Suprapubic skin (tissue), 4 donors: ENCODE measurements around the gene IGFLR1. TPM values are rescaled to one million over a fixed set of nuclear protein-coding genes. Genes with fewer than 3 reads are reported as not detected.
A peak's percentile ranks its signal among the peaks of the same experiment; 100 is the strongest.
"Not testable (repeated sequence)": the region's sequence is repeated elsewhere in the genome, so short reads cannot be mapped to it uniquely, and the experiment has no call there.

Experiments used
- DNase-seq, 2 donors: peaks; one replicate each; pipeline ENCODE4 v3.0.0-alpha.2; 2019; ENCODE audit warnings: low spot score in 2 of 2
- H3K27ac ChIP-seq: fragments of 200-600 bp; sonication (generic); one replicate; pipeline ENCODE4 v1.5.1; 2019
- H3K27me3 ChIP-seq: fragments of 200-600 bp; sonication (generic); one replicate; pipeline ENCODE4 v1.5.1; 2019
- H3K36me3 ChIP-seq: fragments of 200-600 bp; sonication (generic); one replicate; pipeline ENCODE4 v1.5.1; 2019
- H3K4me1 ChIP-seq: fragments of 200-600 bp; sonication (generic); one replicate; pipeline ENCODE4 v1.5.1; 2019
- H3K4me3 ChIP-seq: fragments of 200-600 bp; sonication (generic); one replicate; pipeline ENCODE4 v1.5.1; 2019; ENCODE audit warnings: mild to moderate bottlenecking
- H3K9me3 ChIP-seq: fragments of 200-600 bp; sonication (generic); one replicate; pipeline ENCODE4 v1.5.1; 2019
- EP300 ChIP-seq: sonication (generic); formaldehyde crosslinking; IDR thresholded peaks from one replicate; pipeline ENCODE4 v1.6.1; 2017; ENCODE audit warnings: antibody characterized with exemption
- POLR2A ChIP-seq, 2 donors: fragments of 450-650 bp; IDR thresholded peaks; one replicate each; pipeline ENCODE4 v1.6.1; 2017; ENCODE audit warnings: antibody characterized with exemption in 2 of 2, mild to moderate bottlenecking in 2 of 2, moderate library complexity in 2 of 2
- POLR2AphosphoS5 ChIP-seq, 3 donors: sonication (generic); formaldehyde crosslinking; IDR thresholded peaks; one replicate each; pipeline ENCODE4 v1.6.1; 2017; ENCODE audit warnings: antibody characterized with exemption in 3 of 3
- WGBS: methylation state at CpG from one replicate; pipeline ENCODE4 v1.1.5; 2018; 5-methylcytosine and 5-hydroxymethylcytosine counted together
- total RNA-seq, 4 donors: library from RNA; depleted of rRNA; stranded (reverse); fragments of >200 nt; gene quantifications; one replicate each; pipeline ENCODE4 v1.1.0, GENCODE V29; 2016
- TF ChIP-seq, protein P1 (sequence below), 2 donors: fragments of 200-600 bp in 1 of 2; fragments of 450-650 bp in 1 of 2; sonication (generic) in 1 of 2; IDR thresholded peaks; one replicate each; pipeline ENCODE4 v1.5.1; 2016 to 2019; ENCODE audit warnings: antibody characterized with exemption in 2 of 2, mild to moderate bottlenecking in 1 of 2, moderate library complexity in 1 of 2

The IGFLR1 gene
- total RNA-seq, 4 donors from 2014 or later: 3.3 to 8.5 (median 6.9) TPM

DNA sequence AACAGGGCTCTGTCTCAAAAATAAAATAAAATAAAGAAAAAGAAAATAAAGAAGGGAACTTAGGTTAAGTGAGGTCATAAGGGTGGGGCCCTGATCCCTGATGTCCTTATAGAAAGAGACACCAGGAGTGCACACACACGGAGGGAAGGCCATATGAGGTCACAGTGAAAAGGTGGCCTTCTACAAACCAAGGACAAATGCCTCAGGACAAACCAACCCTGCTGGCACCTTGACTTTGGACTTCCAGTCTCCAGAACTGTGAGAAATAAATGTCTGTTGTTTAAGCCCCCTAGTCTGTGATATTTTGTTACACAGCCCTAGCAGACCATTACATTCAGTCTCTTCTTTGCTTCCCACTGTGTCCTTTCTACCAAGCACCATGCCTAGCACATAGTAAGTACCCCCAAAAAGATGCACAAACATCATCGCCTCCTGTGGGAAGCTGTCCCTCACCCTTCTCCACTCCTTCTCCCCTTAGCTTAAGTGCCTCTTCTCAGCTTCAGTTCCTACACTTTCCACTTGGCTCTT is 46.3 kb downstream of the IGFLR1 start:
- H3K4me3 ChIP-seq: no peak overlapping the region
- H3K9me3 ChIP-seq: no peaks in the 10 kb centered on the region
- H3K36me3 ChIP-seq: no peaks in the 10 kb centered on the region
- DNase-seq: no peak
- no peak overlapping the region for H3K27ac ChIP-seq
- H3K27me3 ChIP-seq: no peaks in the 10 kb centered on the region
- TF ChIP-seq EP300: no peak
- TF ChIP-seq, protein P1, sequence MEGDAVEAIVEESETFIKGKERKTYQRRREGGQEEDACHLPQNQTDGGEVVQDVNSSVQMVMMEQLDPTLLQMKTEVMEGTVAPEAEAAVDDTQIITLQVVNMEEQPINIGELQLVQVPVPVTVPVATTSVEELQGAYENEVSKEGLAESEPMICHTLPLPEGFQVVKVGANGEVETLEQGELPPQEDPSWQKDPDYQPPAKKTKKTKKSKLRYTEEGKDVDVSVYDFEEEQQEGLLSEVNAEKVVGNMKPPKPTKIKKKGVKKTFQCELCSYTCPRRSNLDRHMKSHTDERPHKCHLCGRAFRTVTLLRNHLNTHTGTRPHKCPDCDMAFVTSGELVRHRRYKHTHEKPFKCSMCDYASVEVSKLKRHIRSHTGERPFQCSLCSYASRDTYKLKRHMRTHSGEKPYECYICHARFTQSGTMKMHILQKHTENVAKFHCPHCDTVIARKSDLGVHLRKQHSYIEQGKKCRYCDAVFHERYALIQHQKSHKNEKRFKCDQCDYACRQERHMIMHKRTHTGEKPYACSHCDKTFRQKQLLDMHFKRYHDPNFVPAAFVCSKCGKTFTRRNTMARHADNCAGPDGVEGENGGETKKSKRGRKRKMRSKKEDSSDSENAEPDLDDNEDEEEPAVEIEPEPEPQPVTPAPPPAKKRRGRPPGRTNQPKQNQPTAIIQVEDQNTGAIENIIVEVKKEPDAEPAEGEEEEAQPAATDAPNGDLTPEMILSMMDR (IDR thresholded peaks at IDR 0.05): no peak
- TF ChIP-seq POLR2A (IDR thresholded peaks at IDR 0.05): no peak
- no peak for TF ChIP-seq POLR2AphosphoS5 (IDR thresholded peaks at IDR 0.05)
- 87% methylated on average over 2 of the region's 2 CpGs for WGBS
- no peaks in the 10 kb centered on the region for H3K4me1 ChIP-seq

DNA sequence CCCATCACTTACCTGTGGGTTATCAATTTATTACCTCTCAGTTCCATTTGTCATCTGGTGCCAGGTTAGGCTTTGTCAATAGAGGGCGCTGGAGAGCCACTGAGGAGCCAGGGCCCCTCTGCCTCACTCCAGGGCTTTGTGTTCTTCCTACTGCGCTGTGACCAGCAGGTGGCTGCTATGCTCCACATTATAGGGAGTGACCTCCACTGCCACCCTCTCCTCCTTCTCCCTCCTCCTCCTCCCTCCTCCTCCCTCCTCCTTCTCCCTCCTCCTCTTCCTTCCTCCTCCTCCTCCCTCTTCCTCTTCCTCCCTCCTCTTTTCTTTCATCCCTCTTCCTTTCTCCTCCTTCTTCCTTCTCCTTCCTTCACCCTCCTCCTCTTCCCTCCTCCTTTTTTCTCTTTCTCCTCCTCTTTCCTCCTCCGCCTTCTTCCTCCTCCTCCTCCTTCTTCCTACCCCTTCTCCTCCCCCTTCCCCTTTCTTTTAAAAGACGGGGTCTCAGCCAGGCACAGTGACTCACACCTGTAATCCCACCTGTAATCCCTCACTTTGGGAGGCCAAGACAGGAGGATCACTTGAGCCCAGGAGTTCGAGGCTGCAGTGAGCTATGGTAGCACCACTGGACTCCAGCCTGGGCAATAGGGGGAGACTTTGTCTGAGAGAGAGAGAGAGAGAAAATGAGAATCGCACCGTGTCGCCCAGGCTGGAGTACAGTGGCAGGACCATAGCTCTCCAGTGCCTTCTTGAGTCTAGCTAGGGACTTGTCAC is 48.2 kb downstream of the IGFLR1 start:
- TF ChIP-seq, protein P1 (IDR thresholded peaks at IDR 0.05): peak; percentile 97 to 98
- TF ChIP-seq POLR2A (IDR thresholded peaks at IDR 0.05): no peak
- 33% methylated on average over 8 of the region's 8 CpGs for WGBS
- Histone ChIP-seq H3K27ac (no peak overlapping the region), H3K9me3 (no peaks in the 10 kb centered on the region), H3K4me3 (no peak overlapping the region), H3K27me3 (no peaks in the 10 kb centered on the region), H3K36me3 (no peaks in the 10 kb centered on the region), H3K4me1 (no peaks in the 10 kb centered on the region)
- peak; percentile 84 to 91 for DNase-seq

DNA sequence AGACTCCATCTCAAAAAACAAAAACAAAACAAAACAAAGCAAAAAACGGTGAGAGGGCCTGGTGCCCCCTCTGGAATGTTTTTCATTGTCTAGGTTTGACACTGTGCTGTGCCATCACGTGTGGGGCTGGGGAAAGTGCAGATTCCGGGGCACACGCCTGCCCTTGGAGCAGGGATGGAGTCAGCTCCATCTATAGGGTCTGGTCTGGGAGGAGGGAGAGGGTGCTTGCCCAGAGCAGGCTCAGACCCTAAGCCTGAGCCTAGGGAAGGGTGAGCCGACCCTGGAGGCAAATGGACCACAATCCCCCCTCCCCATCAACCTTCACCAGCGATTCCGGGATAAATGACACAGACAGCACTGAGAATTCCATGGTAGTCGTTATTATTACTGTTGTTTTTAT is 48.8 kb downstream of the IGFLR1 start:
- Histone ChIP-seq H3K36me3 (no peaks in the 10 kb centered on the region), H3K4me3 (no peak overlapping the region), H3K9me3 (no peaks in the 10 kb centered on the region), H3K27me3 (no peaks in the 10 kb centered on the region), H3K27ac (no peak overlapping the region), H3K4me1 (no peaks in the 10 kb centered on the region)
- TF ChIP-seq EP300 (no peak), POLR2AphosphoS5 (IDR thresholded peaks at IDR 0.05) (no peak), POLR2A (IDR thresholded peaks at IDR 0.05) (no peak)
- TF ChIP-seq, protein P1 (IDR thresholded peaks at IDR 0.05): no peak
- no peak for DNase-seq
- 18% methylated on average over 8 of the region's 8 CpGs for WGBS

DNA sequence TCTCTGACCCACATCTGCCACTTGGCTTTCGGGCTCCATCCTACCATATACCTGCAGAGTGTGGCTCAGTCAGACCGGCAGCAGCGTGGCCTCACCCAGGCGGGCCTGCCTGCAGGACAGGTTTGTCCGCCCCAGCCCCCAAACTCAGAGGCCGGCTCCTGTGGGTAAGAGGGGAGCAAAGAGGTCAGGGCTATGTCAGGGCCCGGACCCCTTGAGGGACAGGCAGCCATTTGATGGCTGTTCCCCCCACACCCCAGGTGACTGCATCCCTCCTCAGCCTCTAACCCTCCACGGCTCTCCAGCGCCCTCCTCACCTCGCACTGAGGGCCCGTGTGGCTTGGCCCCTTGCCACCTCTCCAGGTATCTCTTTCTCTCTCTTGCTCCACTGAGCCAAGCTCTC is 50.2 kb downstream of the IGFLR1 start:
- Histone ChIP-seq H3K4me3 (no peak overlapping the region), H3K27ac (no peak overlapping the region), H3K4me1 (no peaks in the 10 kb centered on the region), H3K9me3 (no peaks in the 10 kb centered on the region), H3K27me3 (peaks cover 3% of the 10 kb centered on the region), H3K36me3 (no peaks in the 10 kb centered on the region)
- 66% methylated on average over 4 of the region's 11 CpGs for WGBS
- DNase-seq: no peak
- TF ChIP-seq EP300 (no peak), POLR2A (IDR thresholded peaks at IDR 0.05) (no peak), POLR2AphosphoS5 (IDR thresholded peaks at IDR 0.05) (no peak)
- TF ChIP-seq, protein P1 (IDR thresholded peaks at IDR 0.05): no peak

DNA sequence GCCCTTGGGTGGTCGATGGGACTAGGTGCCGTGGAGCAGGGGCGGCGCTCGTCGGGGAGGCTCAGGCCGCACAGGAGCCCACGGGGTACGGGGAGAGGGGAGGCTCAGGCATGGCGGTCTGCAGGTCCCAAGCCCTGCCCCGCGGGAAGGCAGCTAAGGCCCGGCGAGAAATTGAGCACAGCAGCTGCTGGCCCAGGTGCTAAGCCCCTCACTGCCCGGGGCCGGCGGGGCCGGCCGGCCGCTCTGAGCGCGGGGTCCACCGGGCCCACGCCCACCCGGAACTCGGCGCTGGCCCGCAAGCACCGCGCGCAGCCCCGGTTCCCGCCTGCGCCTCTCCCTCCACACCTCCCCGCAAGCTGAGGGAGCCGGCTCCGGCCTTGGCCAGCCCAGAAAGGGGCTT is 51.1 kb downstream of the IGFLR1 start:
- WGBS: no CpG with 5 or more reads among the region's 37 CpGs
- H3K27me3 ChIP-seq, DNase-seq: not testable (repeated sequence)

More for the DNA sequence above, 51.1 kb downstream of the IGFLR1 start:
- H3K36me3 ChIP-seq, H3K4me3 ChIP-seq, H3K4me1 ChIP-seq, H3K9me3 ChIP-seq, H3K27ac ChIP-seq: not testable (repeated sequence)
